HepG2 (cell line): ENCODE data around the gene RABL2A. TPM values are rescaled to one million over a fixed set of nuclear protein-coding genes. Genes with fewer than 3 reads are reported as not detected.
A peak's percentile ranks its signal among the peaks of the same experiment; 100 is the strongest.

Experiments used
- E2F2 ChIP-seq: sonication (generic); formaldehyde crosslinking; IDR thresholded peaks from 2 replicates; pipeline ENCODE4 v1.4.0; 2020; ENCODE audit warnings: missing genetic modification reagents, borderline replicate concordance
- ELF3 ChIP-seq: IDR thresholded peaks from 2 replicates; pipeline ENCODE4 v1.6.1; 2016; ENCODE audit warnings: missing genetic modification reagents, missing compliant biosample characterization
- ELF4 ChIP-seq: sonication (generic); formaldehyde crosslinking; IDR thresholded peaks from 2 replicates; pipeline ENCODE4 v1.5.0; 2020; ENCODE audit warnings: missing genetic modification reagents, mild to moderate bottlenecking, moderate library complexity, borderline replicate concordance
- IKZF5 ChIP-seq: IDR thresholded peaks from 2 replicates; pipeline ENCODE4 v1.6.1; 2018; ENCODE audit warnings: missing genetic modification reagents, mild to moderate bottlenecking, missing compliant biosample characterization
- KDM4B ChIP-seq: sonication (generic); formaldehyde crosslinking; IDR thresholded peaks from 2 replicates; pipeline ENCODE4 v1.4.0; 2020; ENCODE audit warnings: missing genetic modification reagents
- KLF11 ChIP-seq: IDR thresholded peaks from 2 replicates; pipeline ENCODE4 v1.6.1; 2016; ENCODE audit warnings: missing compliant biosample characterization
- KLF9 ChIP-seq: IDR thresholded peaks from 2 replicates; pipeline ENCODE4 v1.6.1; 2016; ENCODE audit warnings: low read depth
- MXD1 ChIP-seq: sonication (generic); formaldehyde crosslinking; IDR thresholded peaks from 2 replicates; pipeline ENCODE4 v1.4.0; 2020; ENCODE audit warnings: mild to moderate bottlenecking, missing genetic modification reagents
- NFATC3 ChIP-seq: sonication (generic); formaldehyde crosslinking; IDR thresholded peaks from 2 replicates; pipeline ENCODE4 v1.5.1; 2020; ENCODE audit warnings: mild to moderate bottlenecking, missing genetic modification reagents
- THAP8 ChIP-seq: sonication (generic); formaldehyde crosslinking; IDR thresholded peaks from 2 replicates; pipeline ENCODE4 v1.5.1; 2020; ENCODE audit warnings: missing genetic modification reagents, mild to moderate bottlenecking, borderline replicate concordance
- TOPORS ChIP-seq: sonication (generic); formaldehyde crosslinking; IDR thresholded peaks from 2 replicates; pipeline ENCODE4 v1.8.0; 2023; ENCODE audit warnings: mild to moderate bottlenecking, missing genetic modification reagents
- ZBTB25 ChIP-seq: IDR thresholded peaks from 2 replicates; pipeline ENCODE4 v1.6.1; 2018; ENCODE audit warnings: missing genetic modification reagents
- ZFP41 ChIP-seq: sonication (generic); formaldehyde crosslinking; IDR thresholded peaks from 2 replicates; pipeline ENCODE4 v1.4.0; 2020; ENCODE audit warnings: mild to moderate bottlenecking, missing genetic modification reagents, borderline replicate concordance
- ZNF143 ChIP-seq: sonication (generic); formaldehyde crosslinking; IDR thresholded peaks from 2 replicates; pipeline ENCODE4 v1.4.0; 2020; ENCODE audit warnings: missing genetic modification reagents
- ZNF232 ChIP-seq: sonication (generic); formaldehyde crosslinking; IDR thresholded peaks from 2 replicates; pipeline ENCODE4 v1.4.0; 2020; ENCODE audit warnings: missing genetic modification reagents, borderline replicate concordance
- ZNF350 ChIP-seq: sonication (generic); formaldehyde crosslinking; IDR thresholded peaks from 2 replicates; pipeline ENCODE4 v1.4.0; 2020; ENCODE audit warnings: mild to moderate bottlenecking, low read depth, missing genetic modification reagents, borderline replicate concordance
- ZNF512 ChIP-seq: sonication (generic); formaldehyde crosslinking; IDR thresholded peaks from 2 replicates; pipeline ENCODE4 v1.4.0; 2020; ENCODE audit warnings: mild to moderate bottlenecking, missing genetic modification reagents
- ZNF513 ChIP-seq: sonication (generic); formaldehyde crosslinking; conservative IDR thresholded peaks from 2 replicates; pipeline ENCODE4 v1.5.0; 2020; ENCODE audit warnings: missing genetic modification reagents
- ZNF629 ChIP-seq: sonication (generic); formaldehyde crosslinking; conservative IDR thresholded peaks from 2 replicates; pipeline ENCODE4 v1.5.0; 2020; ENCODE audit warnings: missing genetic modification reagents
- ZNF768 ChIP-seq: sonication (generic); formaldehyde crosslinking; IDR thresholded peaks from 2 replicates; pipeline ENCODE4 v1.4.0; 2020; ENCODE audit warnings: missing genetic modification reagents
- ZSCAN25 ChIP-seq: sonication (generic); formaldehyde crosslinking; IDR thresholded peaks from 2 replicates; pipeline ENCODE4 v1.8.0; 2022; ENCODE audit warnings: mild to moderate bottlenecking, missing genetic modification reagents
- polyA plus RNA-seq, 8 experiments: library from polyadenylated mRNA; depleted of rRNA in 3 of 8; stranded (reverse) in 7 of 8; unstranded in 1 of 8; fragments of >200 nt; fragmentation: Illumina TruSeq in 4 of 8; extraction: Trizol in 4 of 8; gene quantifications; 2 replicates each; pipeline versions ENCODE4 v1.2.1 to v1.2.3, GENCODE V29; 2011 to 2016; ENCODE audit warnings: low read depth in 4 of 8, missing spikeins in 1 of 8, mixed read lengths in 1 of 8; ENCODE audit not compliant: insufficient read depth in 1 of 8
- total RNA-seq, 5 experiments: library from RNA; depleted of rRNA; stranded (reverse); fragments of >200 nt; fragmentation: Illumina TruSeq; extraction: Trizol; gene quantifications; 2 replicates each; pipeline ENCODE4 v1.2.3, GENCODE V29; 2016; ENCODE audit warnings: low read depth in 1 of 5

RABL2A gene
- total and polyA plus RNA-seq, 2 of the 13 experiments (the other 11 are each of a cell fraction or from before 2014, with no cell fraction given) = 9.6 to 13.4 TPM

- peak; percentile 100 for TF ChIP-seq ZNF513
- TF ChIP-seq ZBTB25 (CRISPR knock-in tag) = peak; percentile 69; the same call in 1 of the 2 replicates
- TF ChIP-seq THAP8 (CRISPR knock-in tag) = peak; percentile 83; the same call in 1 of the 2 replicates
- peak; percentile 95 for TF ChIP-seq TOPORS (CRISPR knock-in tag)
- TF ChIP-seq E2F2 (CRISPR knock-in tag) = peak; percentile 91; the same call in 1 of the 2 replicates
- TF ChIP-seq ZSCAN25 (CRISPR knock-in tag) = peak; percentile 72
- 0 out of 2 replicates have a peak, but pooled peaks have one; percentile 34 for TF ChIP-seq ELF4 (CRISPR knock-in tag)
- TF ChIP-seq MXD1 (CRISPR knock-in tag) = peak; percentile 78
- peak; percentile 89 for TF ChIP-seq ELF3 (CRISPR knock-in tag)
- TF ChIP-seq KLF11 = peak; percentile 32; the same call in 1 of the 2 replicates
- peak; percentile 43; the same call in 1 of the 2 replicates for TF ChIP-seq KLF9 (CRISPR knock-in tag)
- peak; percentile 95; the same call in 1 of the 2 replicates for TF ChIP-seq ZNF232
- peak; percentile 70 for TF ChIP-seq ZNF629 (CRISPR knock-in tag)
- TF ChIP-seq ZFP41 = peak; percentile 89; the same call in 1 of the 2 replicates
- TF ChIP-seq ZNF512 = peak; percentile 78; the same call in 1 of the 2 replicates
- TF ChIP-seq ZNF768 = peak; percentile 93
- peak; percentile 90 for TF ChIP-seq IKZF5 (CRISPR knock-in tag)
- TF ChIP-seq ZNF350 (CRISPR knock-in tag) = peak; percentile 93
- TF ChIP-seq ZNF143 = peak; percentile 65
- TF ChIP-seq NFATC3 (CRISPR knock-in tag) = 0 out of 2 replicates have a peak, but pooled peaks have one; percentile 41
- peak; percentile 90; the same call in 1 of the 2 replicates for TF ChIP-seq KDM4B
Observed at GRCh38 chr2:113583521-113584225, 43.4 kb upstream of the RABL2A start (continued).
